Neuronal stem cell (in vitro differentiated cells): ENCODE results near the gene DPH2.

ENCODE experiments used
- DNase-seq: peaks from one replicate; pipeline ENCODE4 v3.0.0-alpha.2; 2013; ENCODE audit warnings: low spot score
- H2AFZ ChIP-seq: one replicate; pipeline ENCODE4 v1.6.1; 2013; ENCODE audit warnings: mild to moderate bottlenecking, low read length, inconsistent platforms
- H2AK5ac ChIP-seq: 2 replicates; pipeline ENCODE4 v1.6.1; 2013; ENCODE audit warnings: low read depth, mild to moderate bottlenecking, inconsistent platforms, low read length, moderate library complexity, mixed read lengths
- H2BK120ac ChIP-seq: 2 replicates; pipeline ENCODE4 v1.6.1; 2013; ENCODE audit warnings: low read depth, mild to moderate bottlenecking, inconsistent platforms, low read length, moderate library complexity, mixed read lengths
- H2BK12ac ChIP-seq: one replicate; pipeline ENCODE4 v1.6.1; 2013; ENCODE audit warnings: low read length, inconsistent platforms
- H2BK15ac ChIP-seq: 2 replicates; pipeline ENCODE4 v1.6.1; 2013; ENCODE audit warnings: mild to moderate bottlenecking, low read length, inconsistent platforms, mixed read lengths
- H2BK5ac ChIP-seq: one replicate; pipeline ENCODE4 v1.6.1; 2013; ENCODE audit warnings: inconsistent platforms, mild to moderate bottlenecking, low read length, moderate library complexity
- H3K14ac ChIP-seq: one replicate; pipeline ENCODE4 v1.6.1; 2013; ENCODE audit warnings: low read length, inconsistent platforms
- H3K18ac ChIP-seq: 2 replicates; pipeline ENCODE4 v1.6.1; 2013; ENCODE audit warnings: low read length, inconsistent platforms
- H3K23ac ChIP-seq: 2 replicates; pipeline ENCODE4 v1.6.1; 2013; ENCODE audit warnings: low read depth, mild to moderate bottlenecking, mixed read lengths, low read length, inconsistent platforms; ENCODE audit not compliant: poor library complexity
- H3K27ac ChIP-seq: replicated peaks from 3 replicates; pipeline ENCODE4 v1.5.1; 2013; ENCODE audit warnings: low read length, inconsistent platforms
- H3K27me3 ChIP-seq, 3 experiments: 2 replicates each; pipeline ENCODE4 v1.6.1; 2013; ENCODE audit warnings: low read length in 3 of 3, mild to moderate bottlenecking in 2 of 3, inconsistent platforms in 1 of 3, low read depth in 1 of 3, mixed read lengths in 1 of 3, moderate library complexity in 1 of 3; ENCODE audit not compliant: control insufficient read depth in 3 of 3, insufficient read depth in 3 of 3
- H3K36me3 ChIP-seq, 2 donors: replicated peaks in 1 of 2; 2 replicates each; pipeline ENCODE4 v1.6.1; 2013; ENCODE audit warnings: low read length in 2 of 2; ENCODE audit not compliant: control insufficient read depth in 2 of 2, insufficient read depth in 2 of 2
- H3K4ac ChIP-seq: 2 replicates; pipeline ENCODE4 v1.6.1; 2013; ENCODE audit warnings: inconsistent platforms, mild to moderate bottlenecking, low read length, moderate library complexity
- H3K4me1 ChIP-seq, 2 donors: 1 replicate in 1 of 2; 2 replicates in 1 of 2; pipeline ENCODE4 v1.6.1; 2013; ENCODE audit warnings: low read length in 2 of 2, low read depth in 1 of 2; ENCODE audit not compliant: control insufficient read depth in 2 of 2, insufficient read depth in 1 of 2
- H3K4me2 ChIP-seq: one replicate; pipeline ENCODE4 v1.6.1; 2013; ENCODE audit warnings: mild to moderate bottlenecking, low read length, inconsistent platforms; ENCODE audit not compliant: insufficient read depth, poor library complexity, severe bottlenecking
- H3K4me3 ChIP-seq, 2 donors: 2 replicates each; pipeline ENCODE4 v1.5.1; 2013; ENCODE audit warnings: low read length in 2 of 2, mild to moderate bottlenecking in 2 of 2, inconsistent platforms in 1 of 2, moderate library complexity in 1 of 2
- H3K79me1 ChIP-seq: one replicate; pipeline ENCODE4 v1.6.1; 2013; ENCODE audit warnings: low read depth, mild to moderate bottlenecking, inconsistent platforms, low read length, moderate library complexity
- H3K9ac ChIP-seq: one replicate; pipeline ENCODE4 v1.6.1; 2013; ENCODE audit warnings: mild to moderate bottlenecking, low read depth, low read length, inconsistent platforms; ENCODE audit not compliant: poor library complexity
- H3K9me3 ChIP-seq, 2 donors: replicated peaks in 1 of 2; 2 replicates each; pipeline versions ENCODE3 to v1.6.1; 2013; ENCODE audit warnings: low read length in 2 of 2, mild to moderate bottlenecking in 2 of 2, inconsistent platforms in 1 of 2, low read depth in 1 of 2, mixed read lengths in 1 of 2, moderate library complexity in 1 of 2; ENCODE audit not compliant: control insufficient read depth in 2 of 2, insufficient read depth in 1 of 2
- H4K8ac ChIP-seq: one replicate; pipeline ENCODE4 v1.6.1; 2013; ENCODE audit warnings: low read depth, mild to moderate bottlenecking, inconsistent platforms, low read length, moderate library complexity
- H4K91ac ChIP-seq: one replicate; pipeline ENCODE4 v1.6.1; 2013; ENCODE audit warnings: low read length, low read depth, mild to moderate bottlenecking, inconsistent platforms; ENCODE audit not compliant: poor library complexity
- WGBS, 2 donors: extraction: QIAGEN DNeasy Blood & Tissue Kit; methylation state at CpG; one replicate each; pipeline ENCODE4 v1.1.7; 2013; ENCODE audit warnings: missing lambda C conversion rate in 2 of 2, mixed read lengths in 1 of 2; ENCODE audit not compliant: insufficient read length in 2 of 2, insufficient replicate concordance in 1 of 2; ENCODE audit errors: extremely low coverage in 2 of 2; 5-methylcytosine and 5-hydroxymethylcytosine counted together

DPH2 gene

DNA sequence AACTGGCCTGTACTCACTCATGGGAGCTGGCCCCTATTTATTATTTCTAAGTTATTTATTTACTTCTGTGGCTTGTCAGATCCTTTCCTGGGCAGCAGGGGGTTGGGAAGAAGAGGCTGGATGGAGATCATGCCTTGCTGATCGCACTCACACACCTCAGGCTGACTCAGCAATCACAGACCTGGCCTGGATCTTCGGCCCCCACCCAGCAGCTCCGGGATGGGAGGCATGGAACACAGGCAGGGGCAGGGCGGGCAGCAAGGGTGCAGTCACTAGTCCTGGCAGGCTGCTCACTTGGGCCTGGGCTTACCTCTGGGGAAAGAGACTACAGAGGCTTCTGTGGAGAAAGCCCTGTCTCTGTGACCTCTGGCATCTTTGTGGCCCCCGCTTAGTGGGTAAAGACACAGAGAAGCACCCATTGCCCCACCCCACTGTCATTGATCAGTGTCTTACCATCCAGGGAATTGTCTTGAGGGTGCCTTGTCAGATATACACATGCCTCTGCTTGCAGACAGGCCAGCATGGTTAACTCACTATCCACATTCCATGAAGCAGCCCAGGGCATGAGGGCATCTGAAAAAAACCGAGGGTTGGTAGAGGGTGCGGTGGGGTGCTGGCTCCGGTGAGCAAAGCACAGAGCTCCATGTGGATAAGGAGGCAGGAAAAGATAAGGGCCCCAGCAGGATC is 32.5 kb upstream of the DPH2 start:
- H2AFZ ChIP-seq: no peak overlapping the region
- no peak overlapping the region for H2BK120ac ChIP-seq
- no peak overlapping the region for H2BK5ac ChIP-seq
- no peak overlapping the region for H3K4me2 ChIP-seq
- H3K27me3 ChIP-seq: peaks cover 4 to 23% (median 14%) of the 10 kb centered on the region in 3 experiments
- H3K23ac ChIP-seq: no peak overlapping the region
- H3K4me1 ChIP-seq: peaks cover 8 to 23% of the 10 kb centered on the region in 2 donors
- H3K36me3 ChIP-seq: no peaks in the 10 kb centered on the region
- no peak overlapping the region for H3K4ac ChIP-seq
- no peak overlapping the region for H3K9ac ChIP-seq
- H2BK12ac ChIP-seq: peak overlapping the region; percentile 14
- H4K8ac ChIP-seq: no peak overlapping the region
- H3K4me3 ChIP-seq: no peak overlapping the region
- DNase-seq: no peak
- H3K18ac ChIP-seq: peak overlapping the region; percentile 49
- H3K14ac ChIP-seq: no peak overlapping the region
- H2BK15ac ChIP-seq: no peak overlapping the region
- H4K91ac ChIP-seq: no peak overlapping the region
- H3K79me1 ChIP-seq: peaks cover 1% of the 10 kb centered on the region
- WGBS, 2 donors: no CpG with 5 or more reads among the region's 8 CpGs
- H3K9me3 ChIP-seq: no peaks in the 10 kb centered on the region
- H2AK5ac ChIP-seq: peak overlapping the region; percentile 66
- H3K27ac ChIP-seq: no peak overlapping the region

- Histone ChIP-seq H3K9me3 (no peaks in the 10 kb centered on the region), H3K18ac (no peak overlapping the region), H3K27ac (no peak overlapping the region), H2AFZ (no peak overlapping the region), H2BK120ac (no peak overlapping the region), H2BK12ac (no peak overlapping the region), H3K14ac (no peak overlapping the region), H3K23ac (no peak overlapping the region), H3K9ac (peak overlapping the region; percentile 22), H3K79me1 (peaks cover 1% of the 10 kb centered on the region), H3K4me3 (no peak overlapping the region), H2BK5ac (no peak overlapping the region), H4K91ac (no peak overlapping the region), H3K4me2 (no peak overlapping the region), H2AK5ac (no peak overlapping the region), H4K8ac (no peak overlapping the region), H3K27me3 (peaks cover 0 to 14% (median 14%) of the 10 kb centered on the region in 3 experiments), H3K4ac (no peak overlapping the region), H3K36me3 (no peaks in the 10 kb centered on the region), H2BK15ac (no peak overlapping the region), H3K4me1 (peaks cover 8 to 19% of the 10 kb centered on the region in 2 donors)
- no peak for DNase-seq
- no CpG with 5 or more reads among the region's 10 CpGs for WGBS, 2 donors
Observed at GRCh38 chr1:43938383-43938782, 31.4 kb upstream of the DPH2 start.

DNA sequence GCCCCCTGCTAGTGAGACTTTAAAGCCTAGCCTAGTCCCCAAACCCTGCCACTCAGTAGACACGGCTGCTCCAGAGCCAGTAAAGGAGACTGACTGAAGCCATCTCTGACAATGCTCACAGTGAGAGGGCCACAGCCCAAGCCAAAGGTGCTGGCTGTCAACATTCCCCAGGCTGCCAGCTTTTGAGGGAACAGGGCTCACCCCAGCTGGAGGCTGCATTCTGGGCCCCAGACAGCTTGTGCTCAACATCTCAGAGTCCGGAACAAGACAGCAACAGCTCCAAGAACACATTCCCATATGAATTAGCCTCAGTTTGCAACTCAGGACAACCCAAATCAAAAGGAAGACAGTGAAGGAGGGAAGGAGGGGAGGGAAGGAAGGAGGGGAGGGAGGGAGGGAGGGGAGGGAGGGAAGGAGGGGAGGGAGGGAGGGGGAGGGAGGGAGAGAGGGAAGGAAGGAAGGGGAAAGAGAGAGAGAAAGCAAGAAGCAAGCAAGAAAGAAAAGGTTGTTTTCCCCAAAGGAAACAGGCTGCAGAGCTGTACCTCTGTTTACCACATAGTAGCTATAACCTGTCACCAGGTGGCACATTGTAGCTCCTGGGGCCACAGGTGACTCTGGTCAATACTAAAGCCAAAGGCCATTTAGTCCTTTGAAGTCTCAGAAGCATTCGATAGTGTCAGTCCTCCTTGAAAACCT is 30.8 kb upstream of the DPH2 start:
- no peak overlapping the region for H2AFZ ChIP-seq
- H3K9ac ChIP-seq: no peak overlapping the region
- H4K91ac ChIP-seq: no peak overlapping the region
- H2BK15ac ChIP-seq: no peak overlapping the region
- H3K14ac ChIP-seq: no peak overlapping the region
- H4K8ac ChIP-seq: no peak overlapping the region
- H2BK120ac ChIP-seq: no peak overlapping the region
- H2BK12ac ChIP-seq: no peak overlapping the region
- no peak overlapping the region for H2BK5ac ChIP-seq
- H3K9me3 ChIP-seq: no peaks in the 10 kb centered on the region
- H3K18ac ChIP-seq: no peak overlapping the region
- H3K4me3 ChIP-seq: no peak overlapping the region
- no peak overlapping the region for H3K4ac ChIP-seq
- no peak overlapping the region for H2AK5ac ChIP-seq
- no peak overlapping the region for H3K27ac ChIP-seq
- DNase-seq: no peak
- H3K79me1 ChIP-seq: peaks cover 1% of the 10 kb centered on the region
- H3K4me2 ChIP-seq: no peak overlapping the region
- peaks cover 0 to 14% (median 14%) of the 10 kb centered on the region in 3 experiments for H3K27me3 ChIP-seq
- H3K23ac ChIP-seq: no peak overlapping the region
- no CpG with 5 or more reads among the region's 3 CpGs for WGBS, 2 donors
- H3K36me3 ChIP-seq: no peaks in the 10 kb centered on the region
- H3K4me1 ChIP-seq: peaks cover 8 to 15% of the 10 kb centered on the region in 2 donors

DNA sequence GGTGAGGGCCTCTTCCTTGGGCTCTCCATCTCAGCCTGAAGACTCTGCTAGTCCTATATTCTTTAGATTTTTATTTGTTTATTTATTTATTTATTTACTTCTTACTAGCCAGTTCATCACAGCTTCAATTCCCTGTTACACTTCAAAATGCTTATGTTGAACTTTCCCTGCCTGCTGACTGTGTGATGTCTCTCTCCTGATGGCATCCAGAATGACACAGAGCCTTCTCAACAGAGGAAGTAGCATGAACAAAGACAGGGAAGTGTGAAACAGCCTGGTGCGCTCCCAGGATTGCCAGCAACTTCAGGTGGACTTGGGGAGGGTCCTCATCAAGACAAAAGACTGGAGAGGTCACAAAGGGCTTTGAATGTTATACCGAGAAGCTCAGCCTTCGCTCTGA is 27.4 kb upstream of the DPH2 start:
- no peak overlapping the region for H4K8ac ChIP-seq
- no peak overlapping the region for H2BK120ac ChIP-seq
- peaks cover 0 to 4% (median 2%) of the 10 kb centered on the region in 3 experiments for H3K27me3 ChIP-seq
- no peak overlapping the region for H2BK5ac ChIP-seq
- DNase-seq: no peak
- no peak overlapping the region for H3K4me2 ChIP-seq
- H3K14ac ChIP-seq: no peak overlapping the region
- WGBS, 2 donors: no CpG with 5 or more reads among the region's 3 CpGs
- H2BK15ac ChIP-seq: no peak overlapping the region
- no peak overlapping the region for H2BK12ac ChIP-seq
- no peak overlapping the region for H3K27ac ChIP-seq
- H3K9me3 ChIP-seq: no peaks in the 10 kb centered on the region
- H3K9ac ChIP-seq: no peak overlapping the region
- no peaks in the 10 kb centered on the region for H3K36me3 ChIP-seq
- H3K4me3 ChIP-seq: no peak overlapping the region
- H3K4me1 ChIP-seq: peaks cover 3 to 5% of the 10 kb centered on the region in 2 donors
- no peak overlapping the region for H3K23ac ChIP-seq
- H2AFZ ChIP-seq: no peak overlapping the region
- H3K18ac ChIP-seq: no peak overlapping the region
- no peak overlapping the region for H4K91ac ChIP-seq
- no peaks in the 10 kb centered on the region for H3K79me1 ChIP-seq
- no peak overlapping the region for H3K4ac ChIP-seq
- no peak overlapping the region for H2AK5ac ChIP-seq
